ENCODE measurements around the gene CCDC17. TPM values are rescaled to one million over a fixed set of nuclear protein-coding genes. Genes with fewer than 3 reads are reported as not detected.

The CCDC17 gene
- total RNA-seq (2022; extraction: Qiagen RNA extraction): 0.18 to 0.57 TPM (median 0.19 TPM) in 5 replicates

GRCh38 chr1:45623972-45624371 lies at the start of gene CCDC17:
CCDC17 (minus strand) TSS chr1:45624054; CDS start chr1:45623909, 145 bp downstream.

GRCh38 chr1:45583666-45584350 lies 40.0 kb downstream of the CCDC17 start, which contains the start of gene NASP:
NASP (plus strand) TSS chr1:45584041; CDS start chr1:45584147, 106 bp downstream.

Other genes with a start within 250 kb of the CCDC17 start
- gene TESK2, start 132.9 kb downstream of the CCDC17 start, total RNA-seq (2022; extraction: Qiagen RNA extraction): 0.10 to 0.29 TPM (median 0.18 TPM) in 5 replicates
- gene CCDC163, start 124.0 kb downstream of the CCDC17 start, total RNA-seq (2022; extraction: Qiagen RNA extraction): 1.3 to 2.0 TPM (median 1.8 TPM) in 5 replicates
- 2.0 to 3.5 TPM (median 2.6 TPM) in 5 replicates for gene MMACHC, start 123.8 kb downstream of the CCDC17 start, total RNA-seq (2022; extraction: Qiagen RNA extraction)
- gene PRDX1, start 102.2 kb downstream of the CCDC17 start, total RNA-seq (2022; extraction: Qiagen RNA extraction): 1,711 to 2,308 TPM (median 1,822 TPM) in 5 replicates
- gene AKR1A1, start 73.2 kb downstream of the CCDC17 start, total RNA-seq (2022; extraction: Qiagen RNA extraction): 66.4 to 78.5 TPM (median 71.2 TPM) in 5 replicates
- 119 to 153 TPM (median 121 TPM) in 5 replicates for gene NASP, start 40.0 kb downstream of the CCDC17 start, total RNA-seq (2022; extraction: Qiagen RNA extraction)
- 33.0 to 42.0 TPM (median 34.1 TPM) in 5 replicates for gene GPBP1L1, start 62.5 kb upstream of the CCDC17 start, total RNA-seq (2022; extraction: Qiagen RNA extraction)
- gene TMEM69, start 64.1 kb upstream of the CCDC17 start, total RNA-seq (2022; extraction: Qiagen RNA extraction): 18.0 to 21.6 TPM (median 19.1 TPM) in 5 replicates
- 2.8 to 5.4 TPM (median 4.6 TPM) in 5 replicates for gene IPP, start 126.6 kb upstream of the CCDC17 start, total RNA-seq (2022; extraction: Qiagen RNA extraction)
- 12.3 to 19.3 TPM (median 18.0 TPM) in 5 replicates for gene MAST2, start 179.6 kb upstream of the CCDC17 start, total RNA-seq (2022; extraction: Qiagen RNA extraction)

Measured in A549 treated with dexamethasone at 1 μM for 4 hours (cell line).